ENCODE results near the gene APPL2.

- TF ChIP-seq CTCF (conservative IDR thresholded peaks at IDR 0.05; ENCODE audit: low read depth, low read length): peak; percentile 50
- no peak for TF ChIP-seq EZH2 (IDR thresholded peaks at IDR 0.05; ENCODE audit: low read length, unreplicated experiment)
These were observed at the start of gene APPL2 for GRCh38 chr12:105235732-105236476.
